Transverse colon (tissue), 3 donors: Measurements from ENCODE around the gene SLC26A8.

Experiments used
- CTCF ChIP-seq, 5 experiments: fragments of 200-600 bp in 3 of 5; fragments of 450-650 bp in 2 of 5; sonication (generic) in 3 of 5; IDR thresholded peaks; 1 replicate in 2 of 5; 2 replicates in 3 of 5; pipeline ENCODE4 v1.5.1; 2016 to 2017; ENCODE audit warnings: antibody characterized with exemption in 5 of 5, inconsistent platforms in 3 of 5, mild to moderate bottlenecking in 2 of 5, moderate library complexity in 1 of 5
- EP300 ChIP-seq: sonication (generic); formaldehyde crosslinking; IDR thresholded peaks from one replicate; pipeline ENCODE4 v1.6.1; 2017; ENCODE audit warnings: antibody characterized with exemption, low read depth

GRCh38 chr6:35955521-35955920 is 68.9 kb downstream of the SLC26A8 start:
- TF ChIP-seq CTCF (IDR thresholded peaks at IDR 0.05) (no peak), EP300 (no peak)
